ENCODE measurements around the gene KLHL29.

Gene KLHL29

DNA sequence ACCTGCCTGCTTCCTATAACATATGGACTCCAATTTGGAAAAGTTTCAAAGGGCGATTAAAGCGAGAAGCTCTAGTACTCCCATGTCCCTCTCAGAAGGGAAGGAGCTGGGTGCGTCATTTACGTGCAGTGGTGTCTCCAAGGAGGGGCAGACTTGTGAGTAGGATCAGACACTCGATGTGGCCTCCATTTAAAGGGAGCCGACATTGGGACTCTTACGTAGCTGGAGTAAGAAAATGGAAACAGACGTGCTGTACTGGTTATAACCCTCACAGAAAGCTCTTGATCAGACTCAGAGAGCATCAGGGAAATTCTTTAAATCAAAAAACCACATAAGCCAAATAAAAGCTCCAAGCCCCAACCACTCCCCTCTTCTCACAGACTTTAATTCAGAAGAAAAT lies 198.5 kb downstream of the KLHL29 start:
- Histone ChIP-seq H3K4me3 (no peak overlapping the region), H3K27me3 (ENCODE audit: low read depth) (no peaks in the 10 kb centered on the region), H3K9me3 (no peaks in the 10 kb centered on the region), H3K4me1 (no peaks in the 10 kb centered on the region), H3K36me3 (replicated peaks) (no peaks in the 10 kb centered on the region)
- no peak for DNase-seq (ENCODE audit: low spot score in 2 of 2)
- in situ Hi-C loops (cut with MboI; ENCODE audit: low sequenced_read_pairs) = no loop called here

DNA sequence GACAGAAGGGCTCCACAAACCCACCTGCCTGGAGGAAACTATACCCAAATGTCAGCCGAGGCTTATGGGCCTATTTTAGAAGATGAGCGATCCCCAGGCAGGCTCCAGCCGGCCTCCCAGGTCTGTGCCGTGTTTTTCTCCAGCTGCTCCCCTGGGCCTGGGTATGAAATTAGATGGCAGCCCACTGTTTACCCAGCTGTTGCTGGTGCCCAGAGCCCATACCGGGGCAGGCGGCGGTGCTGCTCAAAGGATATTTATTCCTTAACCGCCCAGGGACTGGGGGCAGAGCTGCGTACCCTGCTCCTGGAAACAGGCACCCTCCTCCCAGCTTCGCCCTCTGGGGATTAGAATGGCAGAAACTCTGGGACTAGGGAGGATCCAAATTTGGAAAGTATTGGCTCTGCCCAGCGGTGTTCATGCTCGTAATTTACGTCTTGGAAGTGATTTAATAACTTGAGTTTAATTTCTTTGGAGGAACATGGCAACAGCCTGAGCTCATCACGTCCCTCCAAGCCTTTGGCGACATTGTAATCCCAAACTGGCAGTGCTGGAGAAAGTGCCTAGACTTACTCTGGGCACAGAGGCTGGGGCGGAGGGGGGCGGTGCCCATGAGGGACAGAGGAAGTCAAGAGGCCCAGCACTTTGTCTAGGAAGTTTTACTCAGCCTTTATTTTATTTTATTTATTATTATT lies 199.2 kb downstream of the KLHL29 start:
- Histone ChIP-seq H3K36me3 (replicated peaks) (no peaks in the 10 kb centered on the region), H3K4me3 (no peak overlapping the region), H3K27me3 (ENCODE audit: low read depth) (no peaks in the 10 kb centered on the region), H3K4me1 (no peaks in the 10 kb centered on the region), H3K9me3 (no peaks in the 10 kb centered on the region)
- in situ Hi-C loops (cut with MboI; ENCODE audit: low sequenced_read_pairs) = no loop called here
- no peak for DNase-seq (ENCODE audit: low spot score in 2 of 2)

DNA sequence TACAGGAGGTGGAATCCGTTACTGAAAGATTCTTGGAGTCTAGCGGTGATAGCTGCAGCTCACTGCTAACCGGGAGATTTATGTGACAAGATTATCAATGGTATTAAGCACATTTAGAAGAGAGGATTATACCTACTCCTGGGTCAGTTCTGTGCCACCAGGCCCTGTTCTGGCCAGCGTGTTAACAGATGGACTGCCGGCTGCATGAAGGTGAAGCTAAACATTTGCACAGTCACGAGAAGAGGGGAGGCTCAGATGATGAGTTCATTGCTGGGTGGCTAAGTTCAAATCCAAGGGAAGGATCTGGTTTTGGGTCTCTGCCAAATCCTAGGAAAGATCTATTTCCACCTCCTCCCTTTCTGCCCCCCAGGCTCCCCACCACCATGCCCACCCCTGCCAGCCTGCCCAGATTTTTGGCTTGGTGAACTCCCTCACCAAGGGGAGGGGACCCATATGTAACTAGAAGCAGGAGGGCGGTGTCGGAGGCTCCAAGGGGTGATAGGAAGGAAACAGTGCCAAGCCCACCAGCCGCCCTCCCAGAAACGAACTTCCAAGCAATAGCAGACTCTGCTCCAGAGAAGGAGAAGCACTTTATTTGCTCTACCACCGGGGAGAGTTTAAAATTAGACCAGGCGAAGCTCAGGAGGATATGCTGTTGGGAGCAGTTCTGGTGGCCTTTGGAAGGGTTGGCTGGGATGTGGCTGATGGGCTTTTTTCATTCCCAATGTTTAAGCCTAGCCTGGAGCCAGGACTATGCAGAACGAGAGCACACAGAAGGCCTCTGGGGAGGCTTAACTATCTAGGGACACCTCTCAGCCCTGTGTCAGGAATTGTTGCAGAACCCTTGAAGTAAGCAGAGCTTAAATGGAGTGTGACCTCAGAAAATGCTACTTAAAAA lies 200.5 kb downstream of the KLHL29 start:
- Histone ChIP-seq H3K27me3 (ENCODE audit: low read depth) (no peaks in the 10 kb centered on the region), H3K4me3 (no peak overlapping the region), H3K4me1 (no peaks in the 10 kb centered on the region), H3K9me3 (no peaks in the 10 kb centered on the region), H3K36me3 (replicated peaks) (no peaks in the 10 kb centered on the region)
- DNase-seq (ENCODE audit: low spot score in 2 of 2) = no peak
- in situ Hi-C loops (cut with MboI; ENCODE audit: low sequenced_read_pairs) = no loop called here

DNA sequence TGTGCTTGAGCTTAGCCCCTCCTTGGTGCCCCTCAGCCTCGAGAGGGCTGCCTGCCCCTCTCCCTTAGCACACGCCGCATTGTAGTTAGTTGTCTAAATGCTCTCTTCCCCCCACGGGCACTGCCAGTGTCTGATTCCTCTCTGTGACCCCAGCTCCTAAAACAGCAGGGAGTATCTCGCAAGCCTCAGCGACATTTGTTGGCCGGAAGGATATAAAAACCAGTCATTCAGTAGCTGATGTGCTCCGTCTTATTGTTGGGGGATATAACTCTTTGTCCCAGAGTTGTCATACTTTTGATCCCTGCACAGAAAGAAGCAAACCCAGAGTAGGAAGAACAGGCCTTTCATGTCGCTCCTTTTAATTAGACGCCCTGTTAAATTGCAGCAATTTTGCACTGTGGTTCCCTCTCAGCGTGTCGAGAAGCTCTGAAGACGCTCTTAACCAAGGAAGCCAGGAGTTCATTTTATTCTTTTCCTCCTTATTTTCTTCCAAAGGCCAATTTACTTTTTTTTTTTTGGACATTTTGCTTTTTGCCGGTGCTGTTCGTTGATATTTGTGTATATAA lies 201.8 kb downstream of the KLHL29 start:
- Histone ChIP-seq H3K4me1 (no peaks in the 10 kb centered on the region), H3K9me3 (no peaks in the 10 kb centered on the region), H3K27me3 (ENCODE audit: low read depth) (no peaks in the 10 kb centered on the region), H3K36me3 (replicated peaks) (no peaks in the 10 kb centered on the region), H3K4me3 (no peak overlapping the region)
- DNase-seq (ENCODE audit: low spot score in 2 of 2) = no peak
- in situ Hi-C loops (cut with MboI; ENCODE audit: low sequenced_read_pairs) = no loop called here

DNA sequence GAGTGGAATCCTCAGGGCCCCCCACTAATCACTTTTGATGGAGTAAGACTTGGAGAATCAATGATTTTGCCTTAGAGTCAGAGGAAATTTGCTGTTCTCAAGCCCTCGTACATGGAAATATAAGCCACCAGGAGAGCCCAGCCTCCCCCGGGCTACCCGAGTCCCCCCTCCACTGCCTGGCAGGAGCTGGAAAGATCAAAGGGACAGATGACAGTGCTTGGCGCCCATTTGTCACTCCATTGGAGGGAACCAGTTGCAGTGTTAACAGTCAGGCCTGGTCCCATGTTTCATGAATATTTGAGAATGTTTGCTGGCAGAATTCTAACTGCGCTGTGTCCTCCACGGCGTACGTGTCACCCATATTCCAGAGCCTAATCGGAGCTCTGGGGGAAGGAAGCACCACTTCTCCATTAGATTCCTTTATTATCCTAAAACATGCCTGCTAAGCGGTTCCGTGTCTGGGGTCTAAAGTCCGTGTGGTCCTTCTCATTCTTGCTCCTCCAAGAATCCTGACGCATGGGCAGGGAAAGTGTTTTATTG lies 202.4 kb downstream of the KLHL29 start:
- in situ Hi-C loops (cut with MboI; ENCODE audit: low sequenced_read_pairs) = no loop called here
- no peaks in the 10 kb centered on the region for H3K36me3 ChIP-seq (replicated peaks)
- H3K4me1 ChIP-seq = no peaks in the 10 kb centered on the region
- H3K27me3 ChIP-seq (ENCODE audit: low read depth) = no peaks in the 10 kb centered on the region
- no peak overlapping the region for H3K4me3 ChIP-seq
- DNase-seq (ENCODE audit: low spot score in 2 of 2) = no peak
- no peaks in the 10 kb centered on the region for H3K9me3 ChIP-seq

DNA sequence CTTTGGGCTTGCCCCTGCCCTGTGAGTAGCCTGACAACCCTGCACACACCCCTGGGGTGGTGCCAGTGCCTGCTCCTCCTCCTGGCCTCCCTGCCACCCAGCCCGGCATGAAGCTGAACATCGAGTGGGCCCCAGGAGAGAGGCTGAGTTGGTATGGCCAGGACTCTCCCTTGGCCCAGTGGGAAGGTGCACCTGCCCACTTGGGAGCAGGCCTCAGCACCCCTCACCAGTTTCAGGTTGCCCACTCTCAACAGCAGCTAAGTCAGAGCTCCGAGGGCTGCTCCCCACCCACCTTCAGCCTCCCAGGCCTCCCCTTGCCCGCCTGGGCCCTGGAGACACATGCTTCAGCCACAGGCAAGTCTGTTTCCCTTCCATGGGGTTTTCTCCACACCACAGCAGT lies 203.1 kb downstream of the KLHL29 start:
- Histone ChIP-seq H3K9me3 (no peaks in the 10 kb centered on the region), H3K36me3 (replicated peaks) (no peaks in the 10 kb centered on the region), H3K4me1 (no peaks in the 10 kb centered on the region), H3K27me3 (ENCODE audit: low read depth) (no peaks in the 10 kb centered on the region), H3K4me3 (no peak overlapping the region)
- in situ Hi-C loops (cut with MboI; ENCODE audit: low sequenced_read_pairs) = no loop called here
- DNase-seq (ENCODE audit: low spot score in 2 of 2) = no peak

DNA sequence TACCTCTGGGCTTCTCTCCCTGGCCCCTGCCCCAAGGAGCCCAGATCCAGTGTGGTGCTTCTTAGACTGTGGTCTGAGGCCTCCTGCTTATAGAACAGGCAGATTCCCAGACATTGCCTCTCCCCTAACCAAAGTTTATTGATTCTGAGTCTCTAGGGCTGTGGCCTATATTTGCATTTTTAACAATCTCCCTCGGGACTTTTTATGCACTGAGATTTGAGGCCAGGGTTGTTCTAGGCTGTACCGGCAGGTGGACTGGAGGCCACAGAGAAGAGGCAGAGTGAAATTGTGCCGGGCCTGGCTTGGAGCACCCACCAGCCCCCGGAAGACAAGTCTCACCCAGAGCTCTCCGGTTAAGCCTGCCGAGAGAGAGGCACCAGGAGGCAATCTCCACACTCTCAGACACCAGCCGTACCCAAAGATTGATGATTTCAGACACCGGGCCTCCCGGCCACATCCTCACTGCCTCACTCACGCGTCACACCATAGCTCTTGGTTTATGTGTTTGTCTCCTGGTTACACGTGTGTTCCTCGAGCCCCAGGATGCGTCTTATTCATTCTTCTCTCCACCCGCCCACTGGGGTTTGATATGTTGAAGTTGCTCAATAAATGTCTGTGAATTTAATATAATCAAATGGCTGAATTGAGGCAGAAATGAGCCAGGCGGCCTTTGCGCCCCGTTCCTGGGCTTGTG lies 203.7 kb downstream of the KLHL29 start:
- H3K4me3 ChIP-seq = no peak overlapping the region
- H3K36me3 ChIP-seq (replicated peaks) = no peaks in the 10 kb centered on the region
- in situ Hi-C loops (cut with MboI; ENCODE audit: low sequenced_read_pairs) = no loop called here
- DNase-seq (ENCODE audit: low spot score in 2 of 2) = no peak
- H3K4me1 ChIP-seq = no peaks in the 10 kb centered on the region
- no peaks in the 10 kb centered on the region for H3K27me3 ChIP-seq (ENCODE audit: low read depth)
- H3K9me3 ChIP-seq = no peaks in the 10 kb centered on the region

DNA sequence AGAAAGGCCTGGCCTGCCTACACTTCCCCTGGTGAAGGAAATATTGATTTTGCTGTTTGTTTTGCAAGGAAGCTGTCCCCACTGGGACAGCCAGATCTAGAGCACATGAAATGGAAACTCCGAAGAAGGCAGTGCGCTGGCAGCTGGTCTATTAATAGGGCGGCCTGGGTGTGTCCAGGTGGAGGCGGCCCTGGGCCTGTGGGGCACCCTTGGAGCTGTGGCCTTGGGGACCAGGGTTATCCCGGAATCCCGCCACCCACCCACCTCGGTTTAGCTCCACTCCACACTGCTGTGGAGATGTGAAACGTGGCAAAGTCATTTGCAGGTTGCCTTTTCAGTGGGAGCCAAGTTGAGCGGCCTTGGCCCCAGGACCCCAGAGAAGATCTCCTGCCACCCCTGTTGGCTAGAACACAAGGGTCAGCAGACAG lies 204.3 kb downstream of the KLHL29 start:
- no peak for DNase-seq (ENCODE audit: low spot score in 2 of 2)
- H3K4me3 ChIP-seq = no peak overlapping the region
- no peaks in the 10 kb centered on the region for H3K36me3 ChIP-seq (replicated peaks)
- H3K9me3 ChIP-seq = no peaks in the 10 kb centered on the region
- in situ Hi-C loops (cut with MboI; ENCODE audit: low sequenced_read_pairs) = no loop called here
- H3K4me1 ChIP-seq = no peaks in the 10 kb centered on the region
- H3K27me3 ChIP-seq (ENCODE audit: low read depth) = no peaks in the 10 kb centered on the region

DNA sequence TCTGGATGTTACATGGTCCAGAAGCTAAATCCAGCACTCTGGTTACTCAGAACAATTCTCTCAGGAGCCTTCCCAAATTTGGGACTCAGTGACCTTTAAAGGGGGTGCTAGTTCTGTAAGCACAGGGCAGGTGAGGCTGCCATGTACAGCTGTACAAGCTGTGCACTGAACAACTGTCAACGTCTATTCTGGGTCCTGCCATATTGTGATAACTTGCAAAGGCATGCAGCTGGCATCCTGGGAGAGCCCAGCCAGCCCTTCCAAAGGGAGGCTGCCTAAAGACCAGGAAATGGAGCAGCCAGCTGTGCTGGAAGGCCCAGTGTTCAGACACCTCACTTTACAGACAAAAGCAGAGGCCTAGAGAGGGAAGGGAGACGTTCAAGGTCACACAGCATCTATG lies 204.8 kb downstream of the KLHL29 start:
- H3K27me3 ChIP-seq (ENCODE audit: low read depth) = no peaks in the 10 kb centered on the region
- in situ Hi-C loops (cut with MboI; ENCODE audit: low sequenced_read_pairs) = no loop called here
- H3K4me1 ChIP-seq = no peaks in the 10 kb centered on the region
- no peaks in the 10 kb centered on the region for H3K36me3 ChIP-seq (replicated peaks)
- no peak for DNase-seq (ENCODE audit: low spot score in 2 of 2)
- no peaks in the 10 kb centered on the region for H3K9me3 ChIP-seq
- H3K4me3 ChIP-seq = no peak overlapping the region

DNA sequence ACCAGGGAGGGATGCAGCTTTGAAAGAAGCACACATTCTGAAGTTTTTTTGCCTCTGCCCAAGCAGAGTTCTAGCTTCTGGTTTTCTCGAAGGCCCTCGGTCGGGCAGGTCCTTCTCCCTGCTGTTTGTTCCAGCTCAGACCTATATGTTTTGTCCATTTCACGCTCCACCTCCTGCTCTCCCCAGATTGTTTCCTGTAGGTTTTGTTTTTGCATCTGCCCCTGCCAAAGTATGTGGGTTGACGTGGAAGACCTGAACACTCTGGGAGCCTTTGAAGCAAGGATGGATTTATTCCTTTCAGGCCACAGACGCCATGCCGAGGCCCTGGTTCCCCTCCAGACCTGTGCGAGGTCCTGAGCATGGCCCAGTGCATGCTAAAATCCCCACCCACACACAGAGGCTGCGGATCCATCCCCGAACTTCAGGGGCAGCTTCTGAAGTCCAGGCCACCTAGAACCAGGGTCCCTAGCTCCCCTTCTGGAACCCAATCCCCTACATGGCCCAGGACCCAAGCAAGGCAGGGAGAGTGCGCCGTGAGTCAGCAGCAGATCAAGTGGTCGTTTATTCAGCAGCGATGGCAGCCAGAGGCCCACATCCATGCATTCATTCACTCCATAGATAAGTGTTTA lies 205.4 kb downstream of the KLHL29 start:
- H3K27me3 ChIP-seq (ENCODE audit: low read depth) = no peaks in the 10 kb centered on the region
- no peak for DNase-seq (ENCODE audit: low spot score in 2 of 2)

DNA sequence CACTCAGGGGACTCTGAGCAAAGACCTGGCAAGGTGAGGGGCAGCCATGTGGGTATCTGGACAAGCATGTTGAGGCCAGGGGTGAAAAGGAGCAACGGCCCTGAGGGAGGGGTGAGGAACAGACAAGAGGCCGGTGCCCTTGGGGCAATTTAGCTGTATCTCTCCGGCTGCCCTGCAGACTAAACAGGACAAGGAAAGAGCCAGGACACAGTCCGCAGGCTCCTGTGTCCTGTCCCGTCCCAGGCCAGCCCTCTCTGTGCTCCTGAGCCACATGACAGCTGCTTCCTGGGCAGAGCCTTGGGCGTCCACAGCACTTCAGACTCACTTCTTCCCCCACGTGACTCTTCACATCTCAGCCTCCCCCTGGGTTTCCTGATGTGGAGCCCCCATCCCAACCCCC lies 206.1 kb downstream of the KLHL29 start:
- Histone ChIP-seq H3K4me1 (no peaks in the 10 kb centered on the region), H3K36me3 (replicated peaks) (no peaks in the 10 kb centered on the region), H3K27me3 (ENCODE audit: low read depth) (no peaks in the 10 kb centered on the region), H3K9me3 (no peaks in the 10 kb centered on the region), H3K4me3 (no peak overlapping the region)
- DNase-seq (ENCODE audit: low spot score in 2 of 2) = no peak
- in situ Hi-C loops (cut with MboI; ENCODE audit: low sequenced_read_pairs) = no loop called here

More for the DNA sequence above, 205.4 kb downstream of the KLHL29 start:
- Histone ChIP-seq H3K4me1 (no peaks in the 10 kb centered on the region), H3K9me3 (no peaks in the 10 kb centered on the region), H3K36me3 (replicated peaks) (no peaks in the 10 kb centered on the region), H3K4me3 (no peak overlapping the region)
- in situ Hi-C loops (cut with MboI; ENCODE audit: low sequenced_read_pairs) = no loop called here

DNA sequence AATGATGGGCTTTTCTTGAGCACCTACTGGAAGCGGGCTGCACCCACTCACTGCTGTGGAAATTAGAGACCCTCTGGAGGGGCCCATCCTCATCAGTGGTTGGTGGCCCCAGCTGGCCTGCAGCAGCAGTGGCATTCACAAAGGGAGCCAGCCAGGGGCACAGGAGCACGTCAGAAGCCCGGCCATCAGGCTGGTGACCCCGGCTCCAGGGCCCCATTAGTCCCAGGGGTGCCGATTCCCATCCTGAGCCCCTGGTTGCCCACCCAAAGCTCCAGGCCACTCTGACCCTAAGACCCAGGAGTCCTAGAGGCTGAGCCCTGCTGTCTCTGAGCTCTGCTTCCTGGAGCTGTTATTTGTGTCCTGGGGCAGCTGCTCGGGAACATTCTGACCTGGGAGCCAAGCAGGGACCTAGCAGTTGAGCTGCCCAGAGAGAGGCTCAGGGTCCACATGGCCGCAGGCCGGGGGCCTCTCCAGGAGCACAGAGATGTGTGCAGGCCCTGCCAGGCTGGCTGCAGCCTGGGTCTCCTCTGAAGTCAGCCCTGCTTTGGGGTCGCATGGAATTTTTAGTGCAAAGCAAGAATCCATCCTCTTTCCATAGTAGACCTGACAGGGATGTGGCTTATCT lies 207.2 kb downstream of the KLHL29 start:
- no peak overlapping the region for H3K4me3 ChIP-seq
- no peaks in the 10 kb centered on the region for H3K9me3 ChIP-seq
- DNase-seq (ENCODE audit: low spot score in 2 of 2) = no peak
- no peaks in the 10 kb centered on the region for H3K36me3 ChIP-seq (replicated peaks)
- H3K4me1 ChIP-seq = no peaks in the 10 kb centered on the region
- in situ Hi-C loops (cut with MboI; ENCODE audit: low sequenced_read_pairs) = no loop called here
- no peaks in the 10 kb centered on the region for H3K27me3 ChIP-seq (ENCODE audit: low read depth)
